HUES48 (cell line): ENCODE data around the gene UNC79.

Experiments used
- H3K27ac ChIP-seq: one replicate; pipeline ENCODE4 v1.7.0; 2013; ENCODE audit warnings: low read depth, low read length, inconsistent platforms
- H3K27me3 ChIP-seq: 2 replicates; pipeline ENCODE4 v1.6.1; 2013; ENCODE audit warnings: mild to moderate bottlenecking, low read length; ENCODE audit not compliant: control insufficient read depth, insufficient read depth
- H3K36me3 ChIP-seq: 2 replicates; pipeline ENCODE4 v1.6.1; 2013; ENCODE audit warnings: low read length; ENCODE audit not compliant: control insufficient read depth, insufficient read depth
- H3K4me1 ChIP-seq: 2 replicates; pipeline ENCODE4 v1.6.1; 2013; ENCODE audit warnings: mild to moderate bottlenecking, low read length; ENCODE audit not compliant: control insufficient read depth, insufficient read depth
- H3K4me3 ChIP-seq: 2 replicates; pipeline ENCODE4 v1.5.1; 2013; ENCODE audit warnings: mild to moderate bottlenecking, low read depth, low read length
- H3K9ac ChIP-seq: 2 replicates; pipeline ENCODE4 v1.6.1; 2013; ENCODE audit warnings: mild to moderate bottlenecking, low read depth, low read length, moderate library complexity
- H3K9me3 ChIP-seq: 2 replicates; pipeline ENCODE4 v1.6.1; 2013; ENCODE audit warnings: low read length; ENCODE audit not compliant: control insufficient read depth, insufficient read depth

Gene UNC79

GRCh38 chr14:93741556-93742230 is 311.0 kb downstream of the UNC79 start:
- Histone ChIP-seq H3K36me3 (no peaks in the 10 kb centered on the region), H3K4me1 (peaks cover 6% of the 10 kb centered on the region; the same call in 1 of the 2 replicates), H3K27me3 (no peaks in the 10 kb centered on the region), H3K9me3 (no peaks in the 10 kb centered on the region), H3K4me3 (no peak overlapping the region), H3K9ac (no peak overlapping the region), H3K27ac (no peak overlapping the region)

GRCh38 chr14:93742761-93743160 is 312.0 kb downstream of the UNC79 start:
- Histone ChIP-seq H3K27me3 (no peaks in the 10 kb centered on the region), H3K36me3 (no peaks in the 10 kb centered on the region), H3K9ac (no peak overlapping the region), H3K4me3 (no peak overlapping the region), H3K4me1 (peaks cover 6% of the 10 kb centered on the region; the same call in 1 of the 2 replicates), H3K27ac (no peak overlapping the region), H3K9me3 (no peaks in the 10 kb centered on the region)

DNA sequence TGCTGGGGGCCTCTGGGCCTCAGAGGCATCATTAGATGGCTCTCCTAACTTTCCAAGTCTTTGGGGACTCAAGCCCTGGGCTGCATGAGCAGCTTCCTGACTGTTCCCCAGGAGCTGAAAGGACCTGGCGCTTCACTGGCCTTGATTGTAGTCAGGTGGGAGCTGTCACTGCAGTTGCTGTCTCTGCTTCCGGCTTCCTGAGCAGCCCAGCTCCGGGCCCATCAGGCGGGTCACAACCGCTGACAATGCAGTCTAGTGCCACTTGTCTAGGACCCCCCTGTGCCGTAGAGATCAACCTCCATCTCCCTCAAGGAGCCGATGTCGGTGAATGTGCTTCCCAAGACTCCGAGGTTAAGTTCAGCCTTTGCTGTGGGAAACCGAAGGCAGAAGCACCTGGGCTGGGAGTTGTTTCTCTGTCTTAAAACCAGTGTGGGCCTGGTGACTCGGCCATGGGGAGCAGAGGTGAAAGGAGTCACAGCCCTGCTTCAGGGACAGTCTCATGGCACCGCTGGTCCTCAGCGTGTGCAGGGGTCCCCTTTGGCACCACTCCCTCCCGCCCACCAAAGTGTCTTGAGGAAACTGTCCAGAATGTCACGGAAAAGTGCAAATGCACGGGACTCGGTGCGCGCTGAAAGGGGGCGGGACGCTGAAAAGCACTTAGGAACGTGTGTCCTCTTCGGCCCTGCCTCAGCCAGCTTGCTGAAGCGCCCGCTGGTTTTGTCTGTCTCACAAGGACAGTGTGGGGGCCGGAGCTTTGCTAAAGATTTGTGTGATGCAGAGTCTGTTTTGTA is 312.7 kb downstream of the UNC79 start:
- Histone ChIP-seq H3K4me1 (peaks cover 6% of the 10 kb centered on the region; the same call in 1 of the 2 replicates), H3K27ac (no peak overlapping the region), H3K36me3 (no peaks in the 10 kb centered on the region), H3K4me3 (no peak overlapping the region), H3K27me3 (no peaks in the 10 kb centered on the region), H3K9ac (no peak overlapping the region), H3K9me3 (no peaks in the 10 kb centered on the region)

GRCh38 chr14:93744176-93744575 is 313.4 kb downstream of the UNC79 start:
- no peaks in the 10 kb centered on the region for H3K36me3 ChIP-seq
- H3K4me3 ChIP-seq = no peak overlapping the region
- no peaks in the 10 kb centered on the region for H3K27me3 ChIP-seq

DNA sequence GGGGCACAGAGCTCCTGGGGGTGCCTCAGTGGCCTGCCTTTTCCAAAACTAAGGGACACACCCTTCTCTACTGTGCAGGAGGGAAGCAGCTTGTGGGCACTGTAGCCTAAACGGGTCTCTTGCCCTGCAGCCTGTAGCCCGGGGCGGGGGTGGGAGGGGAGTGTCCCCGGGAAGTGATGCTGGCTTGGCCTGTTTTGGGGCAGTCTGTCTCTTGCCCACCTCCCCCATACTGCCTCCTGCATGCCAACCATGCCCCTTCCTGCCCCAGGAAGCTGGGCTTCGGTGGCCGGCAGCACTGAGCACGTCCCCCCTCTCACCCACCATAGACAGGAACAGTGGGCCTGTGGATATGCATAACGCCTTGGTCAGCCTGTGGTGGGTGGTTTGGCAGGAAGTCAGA is 314.1 kb downstream of the UNC79 start:
- no peaks in the 10 kb centered on the region for H3K9me3 ChIP-seq
- H3K27me3 ChIP-seq = no peaks in the 10 kb centered on the region
- H3K4me1 ChIP-seq = peaks cover 6% of the 10 kb centered on the region; the same call in 1 of the 2 replicates

More at GRCh38 chr14:93744176-93744575, 313.4 kb downstream of the UNC79 start:
- Histone ChIP-seq H3K9me3 (no peaks in the 10 kb centered on the region), H3K4me1 (peaks cover 6% of the 10 kb centered on the region; the same call in 1 of the 2 replicates), H3K9ac (no peak overlapping the region), H3K27ac (no peak overlapping the region)

GRCh38 chr14:93745603-93746273 is 315.0 kb downstream of the UNC79 start:
- no peak overlapping the region for H3K27ac ChIP-seq
- H3K9me3 ChIP-seq = no peaks in the 10 kb centered on the region
- H3K4me3 ChIP-seq = no peak overlapping the region
- H3K9ac ChIP-seq = no peak overlapping the region
- H3K36me3 ChIP-seq = no peaks in the 10 kb centered on the region
- peaks cover 6% of the 10 kb centered on the region; the same call in 1 of the 2 replicates for H3K4me1 ChIP-seq
- H3K27me3 ChIP-seq = no peaks in the 10 kb centered on the region

More for the DNA sequence above, 314.1 kb downstream of the UNC79 start:
- Histone ChIP-seq H3K9ac (no peak overlapping the region), H3K4me3 (no peak overlapping the region), H3K36me3 (no peaks in the 10 kb centered on the region), H3K27ac (no peak overlapping the region)

GRCh38 chr14:93747102-93747501 is 316.4 kb downstream of the UNC79 start:
- no peaks in the 10 kb centered on the region for H3K27me3 ChIP-seq
- no peak overlapping the region for H3K27ac ChIP-seq

GRCh38 chr14:93747560-93747959 is 316.8 kb downstream of the UNC79 start:
- Histone ChIP-seq H3K4me3 (no peak overlapping the region), H3K27ac (no peak overlapping the region), H3K4me1 (peaks cover 6% of the 10 kb centered on the region; the same call in 1 of the 2 replicates), H3K9me3 (no peaks in the 10 kb centered on the region), H3K9ac (no peak overlapping the region), H3K27me3 (no peaks in the 10 kb centered on the region), H3K36me3 (no peaks in the 10 kb centered on the region)

More at GRCh38 chr14:93747102-93747501, 316.4 kb downstream of the UNC79 start:
- H3K4me3 ChIP-seq = no peak overlapping the region
- no peak overlapping the region for H3K9ac ChIP-seq
- H3K4me1 ChIP-seq = peaks cover 6% of the 10 kb centered on the region; the same call in 1 of the 2 replicates
- H3K36me3 ChIP-seq = no peaks in the 10 kb centered on the region
- no peaks in the 10 kb centered on the region for H3K9me3 ChIP-seq

GRCh38 chr14:93748208-93749075 is 317.7 kb downstream of the UNC79 start:
- Histone ChIP-seq H3K27me3 (no peaks in the 10 kb centered on the region), H3K27ac (no peak overlapping the region), H3K4me1 (peaks cover 6% of the 10 kb centered on the region; the same call in 1 of the 2 replicates)

DNA sequence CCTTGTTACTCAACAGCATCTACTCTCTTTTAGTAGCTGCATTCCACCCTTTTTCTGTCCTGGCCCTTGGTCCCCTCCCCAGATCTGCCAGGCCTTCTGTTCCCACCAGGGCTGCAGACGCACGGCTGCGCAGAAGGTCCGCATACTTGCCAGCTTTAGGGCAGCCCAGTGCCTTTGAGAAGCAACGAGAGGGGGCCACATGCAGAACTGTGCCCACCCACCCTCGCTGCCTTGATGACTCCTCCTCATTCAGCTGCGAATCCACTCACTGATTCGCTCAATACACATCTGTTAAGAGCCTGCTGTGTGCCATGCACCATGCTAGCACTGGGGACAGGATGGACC is 318.3 kb downstream of the UNC79 start:
- Histone ChIP-seq H3K4me3 (no peak overlapping the region), H3K36me3 (no peaks in the 10 kb centered on the region), H3K27me3 (no peaks in the 10 kb centered on the region), H3K9ac (no peak overlapping the region), H3K9me3 (no peaks in the 10 kb centered on the region), H3K27ac (no peak overlapping the region), H3K4me1 (peaks cover 6% of the 10 kb centered on the region; the same call in 1 of the 2 replicates)

More at GRCh38 chr14:93748208-93749075, 317.7 kb downstream of the UNC79 start:
- Histone ChIP-seq H3K9me3 (no peaks in the 10 kb centered on the region), H3K36me3 (no peaks in the 10 kb centered on the region), H3K9ac (no peak overlapping the region), H3K4me3 (no peak overlapping the region)
